Esophagus muscularis mucosa (tissue), 4 donors: ENCODE data around the gene AQP5. TPM values are rescaled to one million over a fixed set of nuclear protein-coding genes. Genes with fewer than 3 reads are reported as not detected.

ENCODE experiments used
- DNase-seq: peaks from one replicate; pipeline ENCODE4 v3.0.0-alpha.2; 2017; ENCODE audit errors: extremely low spot score
- H3K27ac ChIP-seq, 4 donors: fragments of 200-600 bp; sonication (generic); replicated peaks in 1 of 4; 1 replicate in 3 of 4; 2 replicates in 1 of 4; pipeline ENCODE4 v1.5.1; 2016 to 2019; ENCODE audit warnings: mild to moderate bottlenecking in 1 of 4
- H3K27me3 ChIP-seq, 4 donors: fragments of 200-600 bp; sonication (generic); one replicate each; pipeline versions ENCODE4 v1.5.1 to v1.6.0; 2016 to 2019
- H3K36me3 ChIP-seq, 4 donors: fragments of 200-600 bp; sonication (generic); one replicate each; pipeline ENCODE4 v1.5.1; 2016 to 2019
- H3K4me1 ChIP-seq, 4 donors: fragments of 200-600 bp; sonication (generic); one replicate each; pipeline ENCODE4 v1.5.1; 2016 to 2019
- H3K4me3 ChIP-seq, 4 donors: fragments of 200-600 bp; sonication (generic); 1 replicate in 2 of 4; 2 replicates in 2 of 4; pipeline ENCODE4 v1.5.1; 2016 to 2019; ENCODE audit warnings: mild to moderate bottlenecking in 4 of 4, moderate library complexity in 1 of 4
- H3K9me3 ChIP-seq, 4 donors: fragments of 200-600 bp; sonication (generic); 1 replicate in 3 of 4; 2 replicates in 1 of 4; pipeline ENCODE4 v1.5.1; 2016 to 2019
- EP300 ChIP-seq: sonication (generic); formaldehyde crosslinking; IDR thresholded peaks from one replicate; pipeline ENCODE4 v1.6.1; 2017; ENCODE audit warnings: antibody characterized with exemption
- POLR2A ChIP-seq: fragments of 450-650 bp; IDR thresholded peaks from one replicate; pipeline ENCODE4 v1.6.1; 2017; ENCODE audit warnings: antibody characterized with exemption, moderate library complexity, mild to moderate bottlenecking, low read depth
- POLR2AphosphoS5 ChIP-seq, 2 donors: sonication (generic); formaldehyde crosslinking; IDR thresholded peaks; one replicate each; pipeline ENCODE4 v1.6.1; 2017; ENCODE audit warnings: antibody characterized with exemption in 2 of 2
- WGBS: methylation state at CpG from one replicate; pipeline ENCODE4 v1.1.5; 2018; 5-methylcytosine and 5-hydroxymethylcytosine counted together
- intact Hi-C: fragments of 100-400 bp; cut with DNase I; formaldehyde crosslinking; loops from one replicate; pipeline ENCODE4 v1.15.1; 2023
- total RNA-seq, 4 donors: library from RNA; depleted of rRNA; stranded (reverse); fragments of >200 nt; gene quantifications; one replicate each; pipeline versions ENCODE4 v1.1.0 to v1.2.1, GENCODE V29; 2016
- TF ChIP-seq, protein P1 (sequence below), 3 experiments: fragments of 200-600 bp in 2 of 3; fragments of 450-650 bp in 1 of 3; sonication (generic) in 2 of 3; IDR thresholded peaks; one replicate each; pipeline ENCODE4 v1.5.1; 2017 to 2019; ENCODE audit warnings: antibody characterized with exemption in 3 of 3, mild to moderate bottlenecking in 2 of 3, moderate library complexity in 1 of 3

AQP5 gene
- total RNA-seq, 4 donors from 2014 or later = 0.83 TPM; not detected in 3

DNA sequence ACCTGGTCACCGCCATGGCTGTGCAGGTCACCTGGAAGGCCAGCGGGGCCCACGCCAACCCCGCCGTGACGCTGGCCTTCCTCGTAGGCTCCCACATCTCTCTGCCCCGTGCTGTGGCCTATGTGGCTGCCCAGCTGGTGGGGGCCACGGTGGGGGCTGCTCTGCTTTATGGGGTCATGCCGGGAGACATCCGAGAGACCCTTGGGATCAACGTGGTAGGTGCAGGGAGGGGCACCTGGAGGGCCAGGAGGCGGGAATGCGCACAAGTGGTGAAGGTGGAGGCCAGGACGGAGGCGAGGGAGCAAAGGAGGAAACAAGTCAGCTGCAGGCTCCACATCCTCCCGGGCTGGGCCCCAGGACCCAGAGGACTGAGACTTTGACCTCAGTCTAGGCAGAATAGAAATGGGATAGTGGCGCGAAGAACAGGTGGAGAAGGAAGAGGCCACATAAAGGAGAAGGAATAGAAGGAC lies 11.7 kb downstream of the AQP5 start:
- intact Hi-C loops = no loop called here
- Histone ChIP-seq H3K27ac (no peak overlapping the region), H3K4me1 (peaks cover 7 to 21% (median 19%) of the 10 kb centered on the region in 4 donors), H3K36me3 (no peaks in the 10 kb centered on the region), H3K4me3 (no peak overlapping the region), H3K9me3 (no peaks in the 10 kb centered on the region), H3K27me3 (peaks cover 0 to 24% (median 3%) of the 10 kb centered on the region in 4 donors)
- TF ChIP-seq POLR2A (no peak), EP300 (no peak), POLR2AphosphoS5 (IDR thresholded peaks at IDR 0.05) (no peak)
- TF ChIP-seq, protein P1, sequence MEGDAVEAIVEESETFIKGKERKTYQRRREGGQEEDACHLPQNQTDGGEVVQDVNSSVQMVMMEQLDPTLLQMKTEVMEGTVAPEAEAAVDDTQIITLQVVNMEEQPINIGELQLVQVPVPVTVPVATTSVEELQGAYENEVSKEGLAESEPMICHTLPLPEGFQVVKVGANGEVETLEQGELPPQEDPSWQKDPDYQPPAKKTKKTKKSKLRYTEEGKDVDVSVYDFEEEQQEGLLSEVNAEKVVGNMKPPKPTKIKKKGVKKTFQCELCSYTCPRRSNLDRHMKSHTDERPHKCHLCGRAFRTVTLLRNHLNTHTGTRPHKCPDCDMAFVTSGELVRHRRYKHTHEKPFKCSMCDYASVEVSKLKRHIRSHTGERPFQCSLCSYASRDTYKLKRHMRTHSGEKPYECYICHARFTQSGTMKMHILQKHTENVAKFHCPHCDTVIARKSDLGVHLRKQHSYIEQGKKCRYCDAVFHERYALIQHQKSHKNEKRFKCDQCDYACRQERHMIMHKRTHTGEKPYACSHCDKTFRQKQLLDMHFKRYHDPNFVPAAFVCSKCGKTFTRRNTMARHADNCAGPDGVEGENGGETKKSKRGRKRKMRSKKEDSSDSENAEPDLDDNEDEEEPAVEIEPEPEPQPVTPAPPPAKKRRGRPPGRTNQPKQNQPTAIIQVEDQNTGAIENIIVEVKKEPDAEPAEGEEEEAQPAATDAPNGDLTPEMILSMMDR (IDR thresholded peaks at IDR 0.05) = no peak
- 75% methylated on average over 12 of the region's 19 CpGs for WGBS
- DNase-seq = no peak

DNA sequence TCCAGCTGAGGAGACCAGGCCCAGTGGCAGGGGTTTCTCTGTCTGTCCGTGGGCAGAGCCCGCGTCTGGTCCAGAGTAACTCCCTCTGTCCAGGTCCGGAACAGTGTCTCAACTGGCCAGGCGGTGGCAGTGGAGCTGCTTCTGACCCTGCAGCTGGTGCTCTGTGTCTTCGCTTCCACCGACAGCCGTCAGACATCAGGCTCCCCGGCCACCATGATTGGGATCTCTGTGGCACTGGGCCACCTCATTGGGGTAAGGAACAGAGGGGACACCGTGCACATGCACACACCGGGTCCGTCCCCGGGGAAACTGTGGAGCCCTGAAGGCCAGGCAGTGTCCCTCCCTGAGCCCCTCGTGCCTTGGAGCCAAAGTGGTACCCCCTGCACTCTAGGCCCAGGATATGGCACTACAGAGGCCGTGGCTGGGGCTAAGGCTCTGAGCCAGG lies 12.6 kb downstream of the AQP5 start:
- TF ChIP-seq EP300 = no peak
- TF ChIP-seq POLR2AphosphoS5 (IDR thresholded peaks at IDR 0.05) = peak in 1 of 2 donors; percentile 31
- TF ChIP-seq, protein P1 (IDR thresholded peaks at IDR 0.05) = peak; percentile 59 to 76 (median 70)
- intact Hi-C loops = no loop called here
- Histone ChIP-seq H3K4me3 (no peak overlapping the region), H3K27me3 (peaks cover 0 to 15% (median 0%) of the 10 kb centered on the region in 4 donors), H3K36me3 (no peaks in the 10 kb centered on the region), H3K4me1 (peaks cover 7 to 23% (median 20%) of the 10 kb centered on the region in 4 donors), H3K27ac (peak overlapping the region in 2 of 4 donors; percentile 51 to 62), H3K9me3 (no peaks in the 10 kb centered on the region)
- no peak for DNase-seq
- 79% methylated on average over 6 of the region's 15 CpGs for WGBS

DNA sequence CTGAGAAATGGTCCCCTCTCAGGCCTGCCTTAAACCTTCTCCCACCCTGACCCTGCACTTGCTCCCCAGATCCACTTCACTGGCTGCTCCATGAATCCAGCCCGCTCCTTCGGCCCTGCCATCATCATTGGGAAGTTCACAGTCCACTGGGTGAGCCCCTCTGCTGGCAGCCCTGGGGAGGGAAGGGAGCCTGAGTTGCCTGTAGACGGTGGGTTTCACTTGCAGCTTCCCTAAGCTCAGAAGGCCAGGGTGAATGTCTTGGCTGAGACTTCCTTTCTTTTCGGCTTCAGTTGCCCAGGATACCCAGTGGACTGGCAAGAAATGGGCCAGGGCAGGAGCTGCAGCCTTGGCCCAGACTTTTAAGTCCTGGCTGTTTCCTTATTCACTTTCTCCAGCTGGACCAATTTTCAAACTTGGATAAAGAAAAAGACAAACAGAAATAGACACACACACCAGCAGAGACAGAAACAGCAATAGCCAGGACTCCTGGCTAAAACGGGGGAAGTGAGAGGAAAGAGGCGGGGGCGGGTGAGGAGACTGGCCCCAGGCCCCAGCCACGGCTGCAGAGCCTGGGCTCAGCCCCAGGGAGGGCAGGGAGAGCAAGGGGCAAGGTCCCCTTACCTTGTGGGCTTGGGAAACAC lies 13.1 kb downstream of the AQP5 start:
- no peak for DNase-seq
- H3K36me3 ChIP-seq = no peaks in the 10 kb centered on the region
- H3K4me3 ChIP-seq = no peak overlapping the region
- intact Hi-C loops = no loop called here
- TF ChIP-seq, protein P1 (IDR thresholded peaks at IDR 0.05) = no peak
- no peak for TF ChIP-seq POLR2AphosphoS5 (IDR thresholded peaks at IDR 0.05)
- no peak for TF ChIP-seq EP300
- no peak for TF ChIP-seq POLR2A
- H3K9me3 ChIP-seq = no peaks in the 10 kb centered on the region
- H3K27me3 ChIP-seq = peaks cover 0 to 11% (median 0%) of the 10 kb centered on the region in 4 donors
- H3K4me1 ChIP-seq = peaks cover 7 to 23% (median 20%) of the 10 kb centered on the region in 4 donors
- H3K27ac ChIP-seq = peak overlapping the region; percentile 2 to 62 (median 54)
- 52% methylated on average over 7 of the region's 8 CpGs for WGBS

DNA sequence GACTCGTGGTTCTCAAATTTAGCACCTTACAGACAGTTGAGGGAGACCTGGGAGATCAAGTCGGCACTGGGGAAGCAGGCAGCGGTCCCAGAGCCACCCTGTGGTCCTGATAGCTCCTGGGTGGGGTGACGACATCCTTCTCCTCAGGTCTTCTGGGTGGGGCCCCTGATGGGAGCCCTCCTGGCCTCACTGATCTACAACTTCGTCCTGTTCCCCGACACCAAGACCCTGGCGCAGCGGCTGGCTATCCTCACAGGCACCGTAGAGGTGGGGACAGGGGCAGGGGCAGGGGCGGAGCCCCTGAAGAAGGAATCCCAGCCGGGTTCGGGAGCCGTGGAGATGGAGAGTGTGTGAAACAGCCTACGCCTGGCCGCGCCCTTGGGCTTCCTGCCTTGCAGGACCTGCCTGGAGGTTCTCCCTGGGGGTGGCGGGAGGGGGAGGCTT lies 13.7 kb downstream of the AQP5 start:
- Histone ChIP-seq H3K27ac (peak overlapping the region; percentile 2 to 62 (median 54)), H3K36me3 (no peaks in the 10 kb centered on the region), H3K4me1 (peaks cover 7 to 23% (median 20%) of the 10 kb centered on the region in 4 donors), H3K9me3 (no peaks in the 10 kb centered on the region), H3K27me3 (peaks cover 0 to 5% (median 0%) of the 10 kb centered on the region in 4 donors), H3K4me3 (no peak overlapping the region)
- TF ChIP-seq, protein P1 (IDR thresholded peaks at IDR 0.05) = no peak
- TF ChIP-seq POLR2AphosphoS5 (IDR thresholded peaks at IDR 0.05) (no peak), POLR2A (no peak), EP300 (no peak)
- DNase-seq = no peak
- WGBS = 75% methylated on average over 14 of the region's 17 CpGs
- intact Hi-C loops = no loop called here
